ENCODE data around the gene ATP5PO. TPM values are rescaled to one million over a fixed set of nuclear protein-coding genes. Genes with fewer than 3 reads are reported as not detected.

ATP5PO gene
- polyA plus RNA-seq, 1 of the 3 experiments (the other 2 are of a cell fraction) = 148 TPM

DNA sequence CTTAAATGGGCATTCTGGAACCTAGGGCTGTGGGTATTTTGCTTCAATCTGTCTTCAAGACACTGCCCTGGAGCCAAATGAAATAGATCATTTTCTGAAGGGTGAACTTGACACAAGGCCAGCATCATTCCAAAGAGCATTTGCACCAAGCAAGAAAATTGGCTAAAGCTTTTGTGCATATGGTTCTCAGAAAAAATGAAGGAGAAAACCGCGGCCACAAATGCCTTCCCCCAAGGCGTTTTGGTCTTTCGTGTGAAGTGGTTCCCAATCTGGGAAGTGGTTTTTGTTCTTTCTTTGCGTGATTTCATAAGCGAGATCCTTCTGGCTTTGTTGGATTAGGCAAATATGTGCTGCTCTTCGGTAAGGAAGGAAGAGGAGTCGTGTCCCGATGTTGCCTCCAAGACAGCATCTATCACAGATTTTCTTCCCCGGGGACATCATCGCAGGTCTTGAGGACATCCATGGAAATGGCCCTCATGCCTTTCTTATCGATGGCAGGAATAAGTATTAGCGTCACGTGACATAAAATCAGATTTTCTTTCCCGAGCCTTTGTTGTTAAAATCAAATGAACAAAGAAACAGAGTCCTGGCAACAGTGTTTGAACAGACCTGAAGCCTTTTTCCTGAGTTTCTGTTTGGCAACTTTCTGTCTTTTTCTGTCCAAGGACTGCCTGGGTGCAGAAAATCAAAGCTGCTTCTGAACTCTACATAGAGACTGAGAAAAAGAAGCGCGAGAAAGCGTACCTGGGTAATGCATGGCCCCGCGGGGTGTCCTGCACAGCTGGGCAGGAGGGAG lies 31.0 kb downstream of the ATP5PO start (continued):
- TF ChIP-seq GATA2 (CRISPR knock-in tag; IDR thresholded peaks at IDR 0.05) = no peak
- TF ChIP-seq FOXM1 (IDR thresholded peaks at IDR 0.05; ENCODE audit: low read depth) = no peak
- TF ChIP-seq CHD2 (IDR thresholded peaks at IDR 0.05; ENCODE audit: low read length, partially characterized antibody) = no peak
- no peak for TF ChIP-seq TCF12 (IDR thresholded peaks at IDR 0.05)
- no peak for TF ChIP-seq RCOR1 (IDR thresholded peaks at IDR 0.05; ENCODE audit: low read length)
- no peak for TF ChIP-seq TAF1 (IDR thresholded peaks at IDR 0.05; ENCODE audit: borderline replicate concordance, low read depth, low read length)
- TF ChIP-seq, protein P1, sequence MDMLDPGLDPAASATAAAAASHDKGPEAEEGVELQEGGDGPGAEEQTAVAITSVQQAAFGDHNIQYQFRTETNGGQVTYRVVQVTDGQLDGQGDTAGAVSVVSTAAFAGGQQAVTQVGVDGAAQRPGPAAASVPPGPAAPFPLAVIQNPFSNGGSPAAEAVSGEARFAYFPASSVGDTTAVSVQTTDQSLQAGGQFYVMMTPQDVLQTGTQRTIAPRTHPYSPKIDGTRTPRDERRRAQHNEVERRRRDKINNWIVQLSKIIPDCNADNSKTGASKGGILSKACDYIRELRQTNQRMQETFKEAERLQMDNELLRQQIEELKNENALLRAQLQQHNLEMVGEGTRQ (IDR thresholded peaks at IDR 0.05; ENCODE audit: borderline replicate concordance, low read depth, low read length) = no peak
- TF ChIP-seq FOXJ3 (CRISPR knock-in tag; IDR thresholded peaks at IDR 0.05) = no peak

DNA sequence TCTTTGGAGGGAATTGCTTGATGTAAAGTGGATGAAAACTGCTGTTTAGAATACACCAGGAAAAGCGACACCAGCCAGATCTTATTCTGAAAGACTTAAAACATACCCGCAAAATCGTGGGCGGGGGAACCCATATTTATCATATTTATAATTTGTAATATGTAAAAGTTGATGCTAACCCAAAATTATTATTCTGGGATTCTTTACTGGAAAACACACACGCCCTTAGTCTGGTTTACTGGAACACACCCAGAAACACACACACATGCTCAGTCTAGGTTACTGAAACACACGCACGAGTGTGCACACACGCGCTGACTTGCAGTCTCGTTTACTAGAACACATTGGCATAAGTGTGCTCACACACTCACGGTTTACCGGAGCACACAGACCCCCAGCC lies 32.5 kb downstream of the ATP5PO start:
- no peaks in the 10 kb centered on the region for H3K27me3 ChIP-seq (ENCODE audit: insufficient read depth)
- no peak overlapping the region for H2AFZ ChIP-seq (ENCODE audit: low read depth)
- no peaks in the 10 kb centered on the region for H4K20me1 ChIP-seq (ENCODE audit: insufficient read depth)
- 91% methylated on average over 12 of the region's 12 CpGs for WGBS (ENCODE audit: low lambda C conversion rate)
- H3K4me2 ChIP-seq = no peak overlapping the region
- ChIA-PET CTCF (interaction anchor here (1.2 kb wide), 1 partner anchor 10 kb away, joined by 3 read pairs; no protein-coding TSS in a partner anchor), POLR2A (no interaction called here)
- no peak overlapping the region for H3K9ac ChIP-seq
- no peak for DNase-seq
- no peaks in the 10 kb centered on the region for H3K9me2 ChIP-seq
- H3K4me1 ChIP-seq (ENCODE audit: control insufficient read depth in 1 of 2, insufficient read depth in 2 of 2, low read depth in 1 of 2, low read length in 1 of 2) = no peaks in the 10 kb centered on the region
- H3K4me3 ChIP-seq (ENCODE audit: low read depth in 2 of 2, low read length in 1 of 2) = no peak overlapping the region
- H3K79me2 ChIP-seq (ENCODE audit: insufficient read depth) = no peaks in the 10 kb centered on the region
- H3K27ac ChIP-seq (ENCODE audit: low read depth in 2 of 2, low read length in 1 of 2) = no peak overlapping the region
- H3K9me3 ChIP-seq = no peaks in the 10 kb centered on the region
- H3F3A ChIP-seq (replicated peaks; ENCODE audit: insufficient read depth) = no peaks in the 10 kb centered on the region
- no peak for TF ChIP-seq TAF1 (IDR thresholded peaks at IDR 0.05; ENCODE audit: borderline replicate concordance, low read depth, low read length)
- no peak for TF ChIP-seq SMC3 (IDR thresholded peaks at IDR 0.05; ENCODE audit: low read depth, low read length)
- TF ChIP-seq RXRA (IDR thresholded peaks at IDR 0.05; ENCODE audit: borderline replicate concordance, low read depth) = no peak
- no peak for TF ChIP-seq GATA2 (CRISPR knock-in tag; IDR thresholded peaks at IDR 0.05)
- no peak for TF ChIP-seq ELF1 (IDR thresholded peaks at IDR 0.05)
- no peak for TF ChIP-seq RAD21 (IDR thresholded peaks at IDR 0.05; ENCODE audit: low read length)
- no peak for TF ChIP-seq MEF2A (IDR thresholded peaks at IDR 0.05; ENCODE audit: borderline replicate concordance, low read depth)
- no peak for TF ChIP-seq NRF1 (IDR thresholded peaks at IDR 0.05; ENCODE audit: low read depth, low read length)
- TF ChIP-seq MXI1 (IDR thresholded peaks at IDR 0.05; ENCODE audit: low read depth, low read length) = no peak
- no peak for TF ChIP-seq TCF12 (IDR thresholded peaks at IDR 0.05)
- no peak for TF ChIP-seq FOXJ3 (CRISPR knock-in tag; IDR thresholded peaks at IDR 0.05)
- TF ChIP-seq, protein P2, sequence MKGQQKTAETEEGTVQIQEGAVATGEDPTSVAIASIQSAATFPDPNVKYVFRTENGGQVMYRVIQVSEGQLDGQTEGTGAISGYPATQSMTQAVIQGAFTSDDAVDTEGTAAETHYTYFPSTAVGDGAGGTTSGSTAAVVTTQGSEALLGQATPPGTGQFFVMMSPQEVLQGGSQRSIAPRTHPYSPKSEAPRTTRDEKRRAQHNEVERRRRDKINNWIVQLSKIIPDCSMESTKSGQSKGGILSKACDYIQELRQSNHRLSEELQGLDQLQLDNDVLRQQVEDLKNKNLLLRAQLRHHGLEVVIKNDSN (IDR thresholded peaks at IDR 0.05; ENCODE audit: borderline replicate concordance, low read depth) = no peak
- no peak for TF ChIP-seq TEAD4 (IDR thresholded peaks at IDR 0.05; ENCODE audit: borderline replicate concordance, insufficient read depth)
- TF ChIP-seq RFX5 (IDR thresholded peaks at IDR 0.05; ENCODE audit: low read length) = no peak
- no peak for TF ChIP-seq RCOR1 (IDR thresholded peaks at IDR 0.05; ENCODE audit: low read length)
- TF ChIP-seq, protein P3, sequence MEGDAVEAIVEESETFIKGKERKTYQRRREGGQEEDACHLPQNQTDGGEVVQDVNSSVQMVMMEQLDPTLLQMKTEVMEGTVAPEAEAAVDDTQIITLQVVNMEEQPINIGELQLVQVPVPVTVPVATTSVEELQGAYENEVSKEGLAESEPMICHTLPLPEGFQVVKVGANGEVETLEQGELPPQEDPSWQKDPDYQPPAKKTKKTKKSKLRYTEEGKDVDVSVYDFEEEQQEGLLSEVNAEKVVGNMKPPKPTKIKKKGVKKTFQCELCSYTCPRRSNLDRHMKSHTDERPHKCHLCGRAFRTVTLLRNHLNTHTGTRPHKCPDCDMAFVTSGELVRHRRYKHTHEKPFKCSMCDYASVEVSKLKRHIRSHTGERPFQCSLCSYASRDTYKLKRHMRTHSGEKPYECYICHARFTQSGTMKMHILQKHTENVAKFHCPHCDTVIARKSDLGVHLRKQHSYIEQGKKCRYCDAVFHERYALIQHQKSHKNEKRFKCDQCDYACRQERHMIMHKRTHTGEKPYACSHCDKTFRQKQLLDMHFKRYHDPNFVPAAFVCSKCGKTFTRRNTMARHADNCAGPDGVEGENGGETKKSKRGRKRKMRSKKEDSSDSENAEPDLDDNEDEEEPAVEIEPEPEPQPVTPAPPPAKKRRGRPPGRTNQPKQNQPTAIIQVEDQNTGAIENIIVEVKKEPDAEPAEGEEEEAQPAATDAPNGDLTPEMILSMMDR (IDR thresholded peaks at IDR 0.05) = no peak
- TF ChIP-seq, protein P4, sequence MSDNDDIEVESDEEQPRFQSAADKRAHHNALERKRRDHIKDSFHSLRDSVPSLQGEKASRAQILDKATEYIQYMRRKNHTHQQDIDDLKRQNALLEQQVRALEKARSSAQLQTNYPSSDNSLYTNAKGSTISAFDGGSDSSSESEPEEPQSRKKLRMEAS (IDR thresholded peaks at IDR 0.05; ENCODE audit: low read depth) = no peak
- H3K36me3 ChIP-seq (replicated peaks in 1 of 2; ENCODE audit: control insufficient read depth in 1 of 2, insufficient read depth in 2 of 2, low read length in 1 of 2) = no peaks in the 10 kb centered on the region

All from SK-N-SH (cell line).